IPS-20b (cell line): ENCODE results near the gene CCNB1IP1.
"Not testable (repeated sequence)": the region's sequence is repeated elsewhere in the genome, so short reads cannot be mapped to it uniquely, and the experiment has no call there.

Source experiments
- H3K27ac ChIP-seq: one replicate; pipeline ENCODE4 v1.5.1; 2013; ENCODE audit warnings: low read length
- H3K27me3 ChIP-seq: 2 replicates; pipeline ENCODE4 v1.6.1; 2013; ENCODE audit warnings: mild to moderate bottlenecking, low read length, inconsistent platforms; ENCODE audit not compliant: insufficient read depth
- H3K36me3 ChIP-seq: 2 replicates; pipeline ENCODE4 v1.6.1; 2013; ENCODE audit warnings: low read depth, mild to moderate bottlenecking, inconsistent platforms, low read length, moderate library complexity; ENCODE audit not compliant: insufficient read depth
- H3K4me1 ChIP-seq: 2 replicates; pipeline ENCODE4 v1.6.1; 2013; ENCODE audit warnings: mild to moderate bottlenecking, control low read depth, inconsistent platforms, low read length, moderate library complexity; ENCODE audit not compliant: insufficient read depth
- H3K4me3 ChIP-seq: 2 replicates; pipeline ENCODE4 v1.5.1; 2013; ENCODE audit warnings: mild to moderate bottlenecking, low read length, inconsistent platforms
- H3K9ac ChIP-seq: 2 replicates; pipeline ENCODE4 v1.6.1; 2013; ENCODE audit warnings: low read depth, mild to moderate bottlenecking, inconsistent platforms, low read length, moderate library complexity
- H3K9me3 ChIP-seq: 2 replicates; pipeline ENCODE4 v1.6.1; 2013; ENCODE audit warnings: mild to moderate bottlenecking, low read depth, low read length, inconsistent platforms; ENCODE audit not compliant: insufficient read depth

Gene CCNB1IP1

GRCh38 chr14:20281998-20282397, 51.1 kb downstream of the CCNB1IP1 start:
- H3K9me3 ChIP-seq, H3K9ac ChIP-seq, H3K36me3 ChIP-seq, H3K4me1 ChIP-seq, H3K4me3 ChIP-seq, H3K27me3 ChIP-seq, H3K27ac ChIP-seq: not testable (repeated sequence)

GRCh38 chr14:20280265-20280664, 52.8 kb downstream of the CCNB1IP1 start:
- not testable (repeated sequence) for H3K36me3 ChIP-seq, H3K27me3 ChIP-seq, H3K9ac ChIP-seq, H3K27ac ChIP-seq, H3K4me1 ChIP-seq, H3K4me3 ChIP-seq, H3K9me3 ChIP-seq

- Histone ChIP-seq H3K4me3 (no peak overlapping the region), H3K9me3 (peaks cover 18% of the 10 kb centered on the region), H3K27me3 (no peaks in the 10 kb centered on the region), H3K36me3 (0 out of 2 replicates have a peak, but pooled peaks cover 3% of the 10 kb centered on the region), H3K9ac (no peak overlapping the region), H3K4me1 (no peaks in the 10 kb centered on the region), H3K27ac (no peak overlapping the region)
Measured at GRCh38 chr14:20278414-20278813, 54.7 kb downstream of the CCNB1IP1 start.

- Histone ChIP-seq H3K36me3 (0 out of 2 replicates have a peak, but pooled peaks cover 3% of the 10 kb centered on the region), H3K4me3 (no peak overlapping the region), H3K27me3 (no peaks in the 10 kb centered on the region), H3K27ac (no peak overlapping the region), H3K4me1 (no peaks in the 10 kb centered on the region), H3K9ac (no peak overlapping the region), H3K9me3 (peaks cover 27% of the 10 kb centered on the region)
Measured at GRCh38 chr14:20277409-20277808, 55.7 kb downstream of the CCNB1IP1 start.

- Histone ChIP-seq H3K9me3 (peaks cover 39% of the 10 kb centered on the region), H3K4me3 (no peak overlapping the region)
Measured at GRCh38 chr14:20274062-20274461, 59.0 kb downstream of the CCNB1IP1 start.

GRCh38 chr14:20264361-20264760, 68.7 kb downstream of the CCNB1IP1 start:
- H3K27ac ChIP-seq, H3K4me3 ChIP-seq, H3K27me3 ChIP-seq, H3K36me3 ChIP-seq, H3K9ac ChIP-seq, H3K4me1 ChIP-seq: not testable (repeated sequence)
- H3K9me3 ChIP-seq = peaks cover 34% of the 10 kb centered on the region

More at GRCh38 chr14:20274062-20274461, 59.0 kb downstream of the CCNB1IP1 start:
- no peak overlapping the region for H3K27ac ChIP-seq
- H3K27me3 ChIP-seq = no peaks in the 10 kb centered on the region
- 0 out of 2 replicates have a peak, but pooled peaks cover 3% of the 10 kb centered on the region for H3K36me3 ChIP-seq
- no peaks in the 10 kb centered on the region for H3K4me1 ChIP-seq
- H3K9ac ChIP-seq = no peak overlapping the region

GRCh38 chr14:20262642-20263128, 70.4 kb downstream of the CCNB1IP1 start:
- Histone ChIP-seq H3K27me3 (no peaks in the 10 kb centered on the region), H3K4me1 (no peaks in the 10 kb centered on the region), H3K27ac (no peak overlapping the region), H3K36me3 (no peaks in the 10 kb centered on the region), H3K9me3 (peaks cover 34% of the 10 kb centered on the region), H3K4me3 (no peak overlapping the region), H3K9ac (no peak overlapping the region)
